GM19025 (cell line): ENCODE data around the gene CDK10.
A peak's percentile ranks its signal among the peaks of the same experiment; 100 is the strongest.
"Not testable (repeated sequence)": the region's sequence is repeated elsewhere in the genome, so short reads cannot be mapped to it uniquely, and the experiment has no call there.

Source experiments
- ATAC-seq: cut with Tn5 transposase; IDR thresholded peaks from one replicate; pipeline ENCODE4 v1.9.1; 2021; ENCODE audit warnings: mild to moderate bottlenecking, low read depth, moderate library complexity; ENCODE audit not compliant: unreplicated experiment

CDK10 gene

GRCh38 chr16:89667000-89667399, 19.5 kb upstream of the CDK10 start:
- not testable (repeated sequence) for ATAC-seq

GRCh38 chr16:89667633-89668032, 18.9 kb upstream of the CDK10 start:
- no peak for ATAC-seq

GRCh38 chr16:89668790-89669158, 17.7 kb upstream of the CDK10 start:
- no peak for ATAC-seq

- no peak for ATAC-seq
Measured at GRCh38 chr16:89669755-89670154, 16.7 kb upstream of the CDK10 start.

GRCh38 chr16:89670496-89671431, 15.7 kb upstream of the CDK10 start:
- no peak for ATAC-seq

- not testable (repeated sequence) for ATAC-seq
Measured at GRCh38 chr16:89671565-89671964, 14.9 kb upstream of the CDK10 start.

GRCh38 chr16:89672177-89672941, 14.1 kb upstream of the CDK10 start:
- ATAC-seq, result no peak

GRCh38 chr16:89678258-89678657, 8.2 kb upstream of the CDK10 start:
- no peak for ATAC-seq

GRCh38 chr16:89685916-89686315, 573 bp upstream of the CDK10 start:
- no peak for ATAC-seq

- ATAC-seq, result peak; percentile 39
Measured at GRCh38 chr16:89687092-89687940, 827 bp downstream of the CDK10 start.

- no peak for ATAC-seq
Measured at GRCh38 chr16:89688395-89688794, 1.9 kb downstream of the CDK10 start.

GRCh38 chr16:89689142-89689541, 2.7 kb downstream of the CDK10 start:
- no peak for ATAC-seq

GRCh38 chr16:89689621-89690020, 3.1 kb downstream of the CDK10 start:
- ATAC-seq, result not testable (repeated sequence)

GRCh38 chr16:89690392-89690901, 4.0 kb downstream of the CDK10 start:
- ATAC-seq, result no peak

- no peak for ATAC-seq
Measured at GRCh38 chr16:89691231-89691985, 4.9 kb downstream of the CDK10 start.

GRCh38 chr16:89691986-89692569, 5.6 kb downstream of the CDK10 start:
- no peak for ATAC-seq

- ATAC-seq, result no peak
Measured at GRCh38 chr16:89693289-89693731, 6.8 kb downstream of the CDK10 start.

- no peak for ATAC-seq
Measured at GRCh38 chr16:89693931-89694783, 7.7 kb downstream of the CDK10 start.

- not testable (repeated sequence) for ATAC-seq
Measured at GRCh38 chr16:89694784-89695085, 8.2 kb downstream of the CDK10 start.
